NT2/D1 (cell line): Measurements from ENCODE around the gene GRIPAP1.

Experiments used
- DNase-seq: peaks from one replicate; pipeline ENCODE4 v3.0.0-alpha.2; 2011; ENCODE audit warnings: low read depth, low spot score
- H3K27me3 ChIP-seq: 2 replicates; pipeline ENCODE4 v1.6.0; 2011; ENCODE audit warnings: mild to moderate bottlenecking; ENCODE audit not compliant: insufficient read length, insufficient read depth
- H3K36me3 ChIP-seq: 2 replicates; pipeline ENCODE4 v1.6.1; 2011; ENCODE audit warnings: mild to moderate bottlenecking, low read length, mixed read lengths; ENCODE audit not compliant: insufficient read depth, insufficient read length
- H3K4me1 ChIP-seq: 2 replicates; pipeline ENCODE4 v1.5.1; 2011; ENCODE audit not compliant: insufficient read depth, insufficient read length
- H3K4me3 ChIP-seq: 2 replicates; pipeline ENCODE4 v1.5.1; 2011; ENCODE audit warnings: low read depth; ENCODE audit not compliant: insufficient read length
- H3K9ac ChIP-seq: 2 replicates; pipeline ENCODE4 v1.6.0; 2011; ENCODE audit warnings: low read depth; ENCODE audit not compliant: insufficient read length
- H3K9me3 ChIP-seq: 2 replicates; pipeline ENCODE4 v1.5.1; 2011; ENCODE audit warnings: mild to moderate bottlenecking, low read length; ENCODE audit not compliant: insufficient read depth
- SUZ12 ChIP-seq: IDR thresholded peaks from 2 replicates; pipeline ENCODE4 v1.6.1; 2011; ENCODE audit not compliant: insufficient read length, insufficient read depth; ENCODE audit errors: extremely low read depth
- YY1 ChIP-seq: IDR thresholded peaks from 2 replicates; pipeline ENCODE4 v1.6.1; 2011; ENCODE audit not compliant: insufficient read length, insufficient read depth
- ZNF274 ChIP-seq: IDR thresholded peaks from 2 replicates; pipeline ENCODE4 v1.6.1; 2011; ENCODE audit warnings: mild to moderate bottlenecking, low read depth, low read length

The GRIPAP1 gene

GRCh38 chrX:48933757-48934156 lies 68.3 kb downstream of the GRIPAP1 start:
- H3K9me3 ChIP-seq, result no peaks in the 10 kb centered on the region
- peaks cover 47% of the 10 kb centered on the region for H3K36me3 ChIP-seq
- H3K4me3 ChIP-seq, result no peak overlapping the region
- TF ChIP-seq SUZ12, result no peak
- no peak for TF ChIP-seq YY1
- TF ChIP-seq ZNF274, result no peak
- peaks cover 5% of the 10 kb centered on the region for H3K4me1 ChIP-seq
- H3K27me3 ChIP-seq, result no peaks in the 10 kb centered on the region
- DNase-seq, result no peak
- no peak overlapping the region for H3K9ac ChIP-seq

- Histone ChIP-seq H3K9me3 (no peaks in the 10 kb centered on the region), H3K4me1 (no peaks in the 10 kb centered on the region), H3K36me3 (peaks cover 50% of the 10 kb centered on the region), H3K9ac (peak overlapping the region; percentile 24), H3K4me3 (no peak overlapping the region), H3K27me3 (no peaks in the 10 kb centered on the region)
- peak; percentile 90 for DNase-seq
- TF ChIP-seq YY1, result no peak
- no peak for TF ChIP-seq SUZ12
- no peak for TF ChIP-seq ZNF274
These were observed 74.2 kb downstream of the GRIPAP1 start for GRCh38 chrX:48927736-48928382.

DNA sequence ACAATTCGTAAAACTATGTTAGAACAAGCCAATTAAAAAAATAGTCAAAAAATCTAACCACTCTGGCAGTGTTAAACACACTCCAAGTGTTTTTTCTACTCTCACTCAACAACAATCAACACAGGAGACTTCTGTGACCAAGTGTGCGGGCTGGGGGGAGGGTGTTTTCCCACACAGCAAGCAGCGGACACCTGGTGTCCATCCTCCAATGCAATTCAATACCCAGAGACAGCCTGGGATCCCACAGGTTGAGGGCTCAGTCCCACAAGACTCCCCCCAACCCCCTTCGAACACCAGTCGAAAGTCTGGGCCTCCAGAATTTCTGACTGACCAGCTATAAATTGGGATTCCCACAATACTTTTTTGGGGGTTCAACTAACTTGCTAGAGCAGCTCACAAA lies 74.9 kb downstream of the GRIPAP1 start:
- Histone ChIP-seq H3K4me1 (no peaks in the 10 kb centered on the region), H3K27me3 (no peaks in the 10 kb centered on the region), H3K9ac (peak overlapping the region; percentile 24), H3K4me3 (peak overlapping the region; percentile 4), H3K36me3 (peaks cover 53% of the 10 kb centered on the region), H3K9me3 (no peaks in the 10 kb centered on the region)
- no peak for DNase-seq
- TF ChIP-seq SUZ12 (no peak), ZNF274 (no peak)

DNA sequence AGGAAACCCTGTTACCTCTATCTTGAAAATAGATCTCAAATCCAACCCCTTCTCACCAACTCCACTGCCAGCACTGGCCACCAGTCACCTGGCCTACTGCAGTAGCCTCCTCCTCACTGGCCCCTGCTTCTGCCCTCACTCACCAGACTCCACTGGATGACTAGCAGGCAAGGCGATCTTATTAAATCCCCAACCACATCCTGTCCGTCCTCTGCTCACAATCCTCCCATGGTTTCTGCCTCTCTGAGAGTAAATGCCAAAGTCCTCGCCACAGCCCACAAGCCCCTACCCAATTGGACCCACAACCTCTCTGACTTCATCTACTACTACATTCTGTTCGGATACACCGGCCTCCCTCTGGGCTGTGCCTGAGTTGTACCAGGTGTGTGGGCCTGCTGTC lies 77.8 kb downstream of the GRIPAP1 start:
- H3K4me3 ChIP-seq, result no peak overlapping the region
- H3K9ac ChIP-seq, result no peak overlapping the region
- H3K9me3 ChIP-seq, result no peaks in the 10 kb centered on the region
- TF ChIP-seq ZNF274, result no peak
- peaks cover 5% of the 10 kb centered on the region for H3K4me1 ChIP-seq
- DNase-seq, result no peak
- peaks cover 46% of the 10 kb centered on the region for H3K36me3 ChIP-seq
- no peaks in the 10 kb centered on the region for H3K27me3 ChIP-seq

DNA sequence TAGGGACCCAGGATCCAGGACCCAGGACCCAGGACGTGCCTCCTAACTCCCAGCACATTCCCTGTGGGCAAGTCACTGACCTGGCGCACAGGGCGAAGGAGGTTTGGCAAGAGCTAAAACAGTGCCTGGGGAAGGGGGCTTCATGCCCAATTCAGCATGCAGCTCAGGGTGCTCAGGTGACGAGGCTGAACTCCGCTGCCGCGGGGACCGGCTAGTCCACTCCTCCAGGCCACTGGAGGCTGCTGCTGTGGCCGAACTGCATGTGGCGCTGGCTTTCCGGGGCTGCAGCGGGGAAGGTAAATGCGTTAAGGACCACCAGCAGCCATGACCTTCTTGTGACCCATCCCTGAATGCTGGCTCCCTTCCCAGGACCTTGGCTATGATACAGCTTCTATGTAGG lies 78.3 kb downstream of the GRIPAP1 start:
- no peak overlapping the region for H3K4me3 ChIP-seq
- H3K27me3 ChIP-seq, result no peaks in the 10 kb centered on the region
- peaks cover 46% of the 10 kb centered on the region for H3K36me3 ChIP-seq
- no peak for DNase-seq
- no peak overlapping the region for H3K9ac ChIP-seq
- TF ChIP-seq ZNF274 (no peak), YY1 (no peak), SUZ12 (no peak)
- no peaks in the 10 kb centered on the region for H3K9me3 ChIP-seq
- peaks cover 5% of the 10 kb centered on the region for H3K4me1 ChIP-seq
